WTC11 (cell line): ENCODE results near the gene GNL2. TPM values are rescaled to one million over a fixed set of nuclear protein-coding genes. Genes with fewer than 3 reads are reported as not detected.

Experiments used
- ATAC-seq: fragments of 200-7000 bp; cut with Tn5 transposase; 2 replicates; pipeline ENCODE4 v1.10.0; 2021; ENCODE audit warnings: mild to moderate bottlenecking, moderate library complexity
- CTCF ChIA-PET: fragments of 300-600 bp; sonication (Branson Sonifier 250); formaldehyde crosslinking; loops from one replicate; lab custom pipeline; 2021; ENCODE audit warnings: antibody characterized with exemption; lab: Charles Lee
- POLR2A ChIA-PET: fragments of 350-600 bp; sonication (Branson Sonifier 250); formaldehyde crosslinking; loops from one replicate; lab custom pipeline; 2021; ENCODE audit warnings: antibody characterized with exemption; lab: Charles Lee
- DNase-seq: peaks from one replicate; pipeline ENCODE4 v3.0.0; 2021; ENCODE audit warnings: low spot score
- H3K27ac Mint-ChIP-seq: 2 replicates; pipeline ENCODE4 v1.8.0; 2021; ENCODE audit warnings: mixed read lengths
- H3K27me3 Mint-ChIP-seq: 2 replicates; pipeline ENCODE4 v1.8.0; 2021; ENCODE audit warnings: low read depth, mild to moderate bottlenecking, moderate library complexity, mixed read lengths
- H3K36me3 Mint-ChIP-seq: 2 replicates; pipeline ENCODE4 v1.8.0; 2021; ENCODE audit warnings: mixed read lengths
- H3K4me1 Mint-ChIP-seq: 2 replicates; pipeline ENCODE4 v1.8.0; 2022; ENCODE audit warnings: mixed read lengths
- H3K4me3 Mint-ChIP-seq: 2 replicates; pipeline ENCODE4 v1.8.0; 2021; ENCODE audit warnings: mild to moderate bottlenecking, moderate library complexity, mixed read lengths
- H3K9me3 Mint-ChIP-seq: 2 replicates; pipeline ENCODE4 v1.8.0; 2021; ENCODE audit warnings: mixed read lengths
- ATF2 ChIP-seq: sonication (generic); formaldehyde crosslinking; IDR thresholded peaks from 2 replicates; pipeline ENCODE4 v1.8.1; 2022; ENCODE audit warnings: low read depth, missing genetic modification reagents, borderline replicate concordance
- CREB1 ChIP-seq: sonication (generic); formaldehyde crosslinking; IDR thresholded peaks from 2 replicates; pipeline ENCODE4 v1.8.0; 2023; ENCODE audit warnings: mild to moderate bottlenecking, missing genetic modification reagents
- CREM ChIP-seq: sonication (generic); formaldehyde crosslinking; IDR thresholded peaks from 2 replicates; pipeline ENCODE4 v1.8.1; 2022; ENCODE audit warnings: mild to moderate bottlenecking, missing genetic modification reagents, moderate library complexity
- ELF4 ChIP-seq: sonication (generic); formaldehyde crosslinking; IDR thresholded peaks from 2 replicates; pipeline ENCODE4 v1.8.1; 2022; ENCODE audit warnings: low read depth, mild to moderate bottlenecking, moderate library complexity, missing genetic modification reagents
- FOXJ3 ChIP-seq: sonication (generic); formaldehyde crosslinking; IDR thresholded peaks from 2 replicates; pipeline ENCODE4 v1.9.0; 2021; ENCODE audit warnings: missing genetic modification reagents, mild to moderate bottlenecking, borderline replicate concordance
- GRHL2 ChIP-seq: fragments of 250-450 bp; sonication (Bioruptor Pico); IDR thresholded peaks from 2 replicates; pipeline ENCODE4 v1.8.0; 2022; ENCODE audit warnings: mild to moderate bottlenecking, moderate library complexity; ENCODE audit not compliant: insufficient replicate concordance, severe bottlenecking
- GTF2I ChIP-seq: fragments of 250-450 bp; sonication (Bioruptor Pico); conservative IDR thresholded peaks from 2 replicates; pipeline ENCODE4 v1.4.0; 2021; ENCODE audit warnings: mild to moderate bottlenecking
- HMGA2 ChIP-seq: fragments of 250-450 bp; sonication (Bioruptor Pico); IDR thresholded peaks from 2 replicates; pipeline ENCODE4 v1.4.0; 2021; ENCODE audit warnings: mild to moderate bottlenecking, moderate library complexity
- SMAD3 ChIP-seq: sonication (generic); formaldehyde crosslinking; IDR thresholded peaks from 2 replicates; pipeline ENCODE4 v1.8.0; 2022; ENCODE audit warnings: missing genetic modification reagents, mild to moderate bottlenecking, borderline replicate concordance
- TEAD4 ChIP-seq: sonication (generic); formaldehyde crosslinking; IDR thresholded peaks from 2 replicates; pipeline ENCODE4 v1.8.0; 2022; ENCODE audit warnings: mild to moderate bottlenecking, missing genetic modification reagents
- ZNF121 ChIP-seq: sonication (generic); formaldehyde crosslinking; IDR thresholded peaks from 2 replicates; pipeline ENCODE4 v1.8.0; 2023; ENCODE audit warnings: missing genetic modification reagents
- ZNF416 ChIP-seq: fragments of 250-450 bp; sonication (Bioruptor Pico); IDR thresholded peaks from 2 replicates; pipeline ENCODE4 v1.9.0; 2021; ENCODE audit warnings: mild to moderate bottlenecking, inconsistent platforms
- ZNF512 ChIP-seq: sonication (generic); formaldehyde crosslinking; IDR thresholded peaks from 2 replicates; pipeline ENCODE4 v1.8.1; 2022; ENCODE audit warnings: missing genetic modification reagents, borderline replicate concordance
- total RNA-seq: library from RNA; stranded (reverse); gene quantifications from 3 replicates; pipeline ENCODE4 v1.2.3, GENCODE V29; 2021
- TF ChIP-seq, protein P1 (sequence below): fragments of 250-450 bp; sonication (Bioruptor Pico); IDR thresholded peaks from 2 replicates; pipeline ENCODE4 v1.9.0; 2021; ENCODE audit warnings: mild to moderate bottlenecking
- TF ChIP-seq, protein P2 (sequence below): sonication (generic); formaldehyde crosslinking; IDR thresholded peaks from 2 replicates; pipeline ENCODE4 v1.8.0; 2023; ENCODE audit warnings: mild to moderate bottlenecking, missing genetic modification reagents
- TF ChIP-seq, protein P3 (sequence below): sonication (generic); formaldehyde crosslinking; IDR thresholded peaks from 2 replicates; pipeline ENCODE4 v1.8.0; 2022; ENCODE audit warnings: mild to moderate bottlenecking, missing genetic modification reagents
- TF ChIP-seq, protein P4 (sequence below): sonication (generic); formaldehyde crosslinking; IDR thresholded peaks from 2 replicates; pipeline ENCODE4 v1.8.1; 2022; ENCODE audit warnings: mild to moderate bottlenecking, missing genetic modification reagents, moderate library complexity, borderline replicate concordance
- TF ChIP-seq, protein P5 (sequence below): sonication (generic); formaldehyde crosslinking; IDR thresholded peaks from 2 replicates; pipeline ENCODE4 v1.8.1; 2023; ENCODE audit warnings: mild to moderate bottlenecking, missing genetic modification reagents, borderline replicate concordance
- TF ChIP-seq, protein P6 (sequence below): fragments of 250-450 bp; sonication (Bioruptor Pico); IDR thresholded peaks from 2 replicates; pipeline ENCODE4 v1.8.0; 2021; ENCODE audit warnings: mild to moderate bottlenecking

Gene GNL2
- total RNA-seq, 1 experiment from 2014 or later = 92.8 TPM

GRCh38 chr1:37629726-37630425 is 34.1 kb upstream of the GNL2 start:
- Mint-ChIP-seq H3K9me3 (no peaks in the 10 kb centered on the region), H3K27ac (no peak overlapping the region), H3K27me3 (peaks cover 5% of the 10 kb centered on the region)
- TF ChIP-seq, protein P1, sequence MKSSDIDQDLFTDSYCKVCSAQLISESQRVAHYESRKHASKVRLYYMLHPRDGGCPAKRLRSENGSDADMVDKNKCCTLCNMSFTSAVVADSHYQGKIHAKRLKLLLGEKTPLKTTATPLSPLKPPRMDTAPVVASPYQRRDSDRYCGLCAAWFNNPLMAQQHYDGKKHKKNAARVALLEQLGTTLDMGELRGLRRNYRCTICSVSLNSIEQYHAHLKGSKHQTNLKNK (CRISPR knock-in tag) = no peak
- TF ChIP-seq, protein P2, sequence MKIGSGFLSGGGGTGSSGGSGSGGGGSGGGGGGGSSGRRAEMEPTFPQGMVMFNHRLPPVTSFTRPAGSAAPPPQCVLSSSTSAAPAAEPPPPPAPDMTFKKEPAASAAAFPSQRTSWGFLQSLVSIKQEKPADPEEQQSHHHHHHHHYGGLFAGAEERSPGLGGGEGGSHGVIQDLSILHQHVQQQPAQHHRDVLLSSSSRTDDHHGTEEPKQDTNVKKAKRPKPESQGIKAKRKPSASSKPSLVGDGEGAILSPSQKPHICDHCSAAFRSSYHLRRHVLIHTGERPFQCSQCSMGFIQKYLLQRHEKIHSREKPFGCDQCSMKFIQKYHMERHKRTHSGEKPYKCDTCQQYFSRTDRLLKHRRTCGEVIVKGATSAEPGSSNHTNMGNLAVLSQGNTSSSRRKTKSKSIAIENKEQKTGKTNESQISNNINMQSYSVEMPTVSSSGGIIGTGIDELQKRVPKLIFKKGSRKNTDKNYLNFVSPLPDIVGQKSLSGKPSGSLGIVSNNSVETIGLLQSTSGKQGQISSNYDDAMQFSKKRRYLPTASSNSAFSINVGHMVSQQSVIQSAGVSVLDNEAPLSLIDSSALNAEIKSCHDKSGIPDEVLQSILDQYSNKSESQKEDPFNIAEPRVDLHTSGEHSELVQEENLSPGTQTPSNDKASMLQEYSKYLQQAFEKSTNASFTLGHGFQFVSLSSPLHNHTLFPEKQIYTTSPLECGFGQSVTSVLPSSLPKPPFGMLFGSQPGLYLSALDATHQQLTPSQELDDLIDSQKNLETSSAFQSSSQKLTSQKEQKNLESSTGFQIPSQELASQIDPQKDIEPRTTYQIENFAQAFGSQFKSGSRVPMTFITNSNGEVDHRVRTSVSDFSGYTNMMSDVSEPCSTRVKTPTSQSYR (CRISPR knock-in tag) = no peak
- TF ChIP-seq GTF2I (CRISPR knock-in tag) (peak; percentile 71; the same call in 1 of the 2 replicates), ZNF512 (CRISPR knock-in tag) (no peak)
- TF ChIP-seq, all 79 proteins: peak for 1
- ATAC-seq = no peak
- no peak overlapping the region for H3K4me3 Mint-ChIP-seq
- POLR2A ChIA-PET = no interaction called here
- no peaks in the 10 kb centered on the region for H3K36me3 Mint-ChIP-seq
- CTCF ChIA-PET = interaction anchor here (1.9 kb wide), 1 partner anchor 27 kb away, joined by 15 read pairs; no protein-coding TSS in a partner anchor
- DNase-seq = no peak
- H3K4me1 Mint-ChIP-seq = peaks cover 8% of the 10 kb centered on the region

DNA sequence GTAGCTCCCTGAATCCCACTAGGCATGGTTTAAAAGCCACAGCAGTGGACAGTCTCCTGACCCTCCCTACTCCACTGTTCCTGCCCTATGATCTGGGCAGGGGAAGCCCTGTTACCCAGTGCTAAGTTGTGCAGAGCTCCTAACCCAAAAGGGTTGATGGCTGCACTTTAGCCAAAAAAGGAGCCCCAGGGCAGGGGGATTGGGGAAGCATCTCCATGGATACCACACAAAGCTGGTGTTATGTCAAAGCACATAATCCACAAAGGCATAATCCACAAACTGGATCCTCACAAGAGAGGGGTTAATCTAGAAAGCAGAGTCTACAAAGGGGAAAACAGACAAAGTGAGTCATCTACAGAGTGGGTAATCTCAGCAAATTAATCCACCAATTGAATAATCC is 33.3 kb upstream of the GNL2 start:
- H3K9me3 Mint-ChIP-seq = no peaks in the 10 kb centered on the region
- CTCF ChIA-PET = interaction anchor here (1.9 kb wide), 1 partner anchor 26 kb away, joined by 15 read pairs; no protein-coding TSS in a partner anchor
- POLR2A ChIA-PET = no interaction called here

More for the DNA sequence above, 33.3 kb upstream of the GNL2 start:
- no peak for TF ChIP-seq ELF4
- no peak for TF ChIP-seq FOXJ3 (CRISPR knock-in tag)
- TF ChIP-seq CREM (CRISPR knock-in tag) = no peak
- TF ChIP-seq, protein P3, sequence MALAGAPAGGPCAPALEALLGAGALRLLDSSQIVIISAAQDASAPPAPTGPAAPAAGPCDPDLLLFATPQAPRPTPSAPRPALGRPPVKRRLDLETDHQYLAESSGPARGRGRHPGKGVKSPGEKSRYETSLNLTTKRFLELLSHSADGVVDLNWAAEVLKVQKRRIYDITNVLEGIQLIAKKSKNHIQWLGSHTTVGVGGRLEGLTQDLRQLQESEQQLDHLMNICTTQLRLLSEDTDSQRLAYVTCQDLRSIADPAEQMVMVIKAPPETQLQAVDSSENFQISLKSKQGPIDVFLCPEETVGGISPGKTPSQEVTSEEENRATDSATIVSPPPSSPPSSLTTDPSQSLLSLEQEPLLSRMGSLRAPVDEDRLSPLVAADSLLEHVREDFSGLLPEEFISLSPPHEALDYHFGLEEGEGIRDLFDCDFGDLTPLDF (CRISPR knock-in tag) = no peak
- TF ChIP-seq ZNF416 (CRISPR knock-in tag) = no peak
- no peak for TF ChIP-seq ZNF121
- TF ChIP-seq CREB1 (CRISPR knock-in tag) = no peak
- no peak for TF ChIP-seq ATF2 (CRISPR knock-in tag)
- TF ChIP-seq, protein P4, sequence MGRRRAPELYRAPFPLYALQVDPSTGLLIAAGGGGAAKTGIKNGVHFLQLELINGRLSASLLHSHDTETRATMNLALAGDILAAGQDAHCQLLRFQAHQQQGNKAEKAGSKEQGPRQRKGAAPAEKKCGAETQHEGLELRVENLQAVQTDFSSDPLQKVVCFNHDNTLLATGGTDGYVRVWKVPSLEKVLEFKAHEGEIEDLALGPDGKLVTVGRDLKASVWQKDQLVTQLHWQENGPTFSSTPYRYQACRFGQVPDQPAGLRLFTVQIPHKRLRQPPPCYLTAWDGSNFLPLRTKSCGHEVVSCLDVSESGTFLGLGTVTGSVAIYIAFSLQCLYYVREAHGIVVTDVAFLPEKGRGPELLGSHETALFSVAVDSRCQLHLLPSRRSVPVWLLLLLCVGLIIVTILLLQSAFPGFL (CRISPR knock-in tag) = no peak
- no peak for TF ChIP-seq HMGA2 (CRISPR knock-in tag)
- TF ChIP-seq GRHL2 (CRISPR knock-in tag) = no peak
- TF ChIP-seq, protein P5, sequence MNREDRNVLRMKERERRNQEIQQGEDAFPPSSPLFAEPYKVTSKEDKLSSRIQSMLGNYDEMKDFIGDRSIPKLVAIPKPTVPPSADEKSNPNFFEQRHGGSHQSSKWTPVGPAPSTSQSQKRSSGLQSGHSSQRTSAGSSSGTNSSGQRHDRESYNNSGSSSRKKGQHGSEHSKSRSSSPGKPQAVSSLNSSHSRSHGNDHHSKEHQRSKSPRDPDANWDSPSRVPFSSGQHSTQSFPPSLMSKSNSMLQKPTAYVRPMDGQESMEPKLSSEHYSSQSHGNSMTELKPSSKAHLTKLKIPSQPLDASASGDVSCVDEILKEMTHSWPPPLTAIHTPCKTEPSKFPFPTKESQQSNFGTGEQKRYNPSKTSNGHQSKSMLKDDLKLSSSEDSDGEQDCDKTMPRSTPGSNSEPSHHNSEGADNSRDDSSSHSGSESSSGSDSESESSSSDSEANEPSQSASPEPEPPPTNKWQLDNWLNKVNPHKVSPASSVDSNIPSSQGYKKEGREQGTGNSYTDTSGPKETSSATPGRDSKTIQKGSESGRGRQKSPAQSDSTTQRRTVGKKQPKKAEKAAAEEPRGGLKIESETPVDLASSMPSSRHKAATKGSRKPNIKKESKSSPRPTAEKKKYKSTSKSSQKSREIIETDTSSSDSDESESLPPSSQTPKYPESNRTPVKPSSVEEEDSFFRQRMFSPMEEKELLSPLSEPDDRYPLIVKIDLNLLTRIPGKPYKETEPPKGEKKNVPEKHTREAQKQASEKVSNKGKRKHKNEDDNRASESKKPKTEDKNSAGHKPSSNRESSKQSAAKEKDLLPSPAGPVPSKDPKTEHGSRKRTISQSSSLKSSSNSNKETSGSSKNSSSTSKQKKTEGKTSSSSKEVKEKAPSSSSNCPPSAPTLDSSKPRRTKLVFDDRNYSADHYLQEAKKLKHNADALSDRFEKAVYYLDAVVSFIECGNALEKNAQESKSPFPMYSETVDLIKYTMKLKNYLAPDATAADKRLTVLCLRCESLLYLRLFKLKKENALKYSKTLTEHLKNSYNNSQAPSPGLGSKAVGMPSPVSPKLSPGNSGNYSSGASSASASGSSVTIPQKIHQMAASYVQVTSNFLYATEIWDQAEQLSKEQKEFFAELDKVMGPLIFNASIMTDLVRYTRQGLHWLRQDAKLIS (CRISPR knock-in tag) = no peak
- TF ChIP-seq TEAD4 = no peak
- TF ChIP-seq SMAD3 = no peak
- TF ChIP-seq, protein P6, sequence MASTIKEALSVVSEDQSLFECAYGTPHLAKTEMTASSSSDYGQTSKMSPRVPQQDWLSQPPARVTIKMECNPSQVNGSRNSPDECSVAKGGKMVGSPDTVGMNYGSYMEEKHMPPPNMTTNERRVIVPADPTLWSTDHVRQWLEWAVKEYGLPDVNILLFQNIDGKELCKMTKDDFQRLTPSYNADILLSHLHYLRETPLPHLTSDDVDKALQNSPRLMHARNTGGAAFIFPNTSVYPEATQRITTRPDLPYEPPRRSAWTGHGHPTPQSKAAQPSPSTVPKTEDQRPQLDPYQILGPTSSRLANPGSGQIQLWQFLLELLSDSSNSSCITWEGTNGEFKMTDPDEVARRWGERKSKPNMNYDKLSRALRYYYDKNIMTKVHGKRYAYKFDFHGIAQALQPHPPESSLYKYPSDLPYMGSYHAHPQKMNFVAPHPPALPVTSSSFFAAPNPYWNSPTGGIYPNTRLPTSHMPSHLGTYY (CRISPR knock-in tag) = no peak
- H3K36me3 Mint-ChIP-seq = no peaks in the 10 kb centered on the region
- peaks cover 11% of the 10 kb centered on the region for H3K27me3 Mint-ChIP-seq
- DNase-seq = no peak
- no peak for ATAC-seq
- peaks cover 8% of the 10 kb centered on the region for H3K4me1 Mint-ChIP-seq
- no peak overlapping the region for H3K4me3 Mint-ChIP-seq
- H3K27ac Mint-ChIP-seq = no peak overlapping the region
